GM21825 (cell line): Measurements from ENCODE around the gene FAM89B.

Experiments used
- ATAC-seq: cut with Tn5 transposase; IDR thresholded peaks from one replicate; pipeline ENCODE4 v1.9.1; 2021; ENCODE audit warnings: mild to moderate bottlenecking, moderate library complexity; ENCODE audit not compliant: unreplicated experiment

Gene FAM89B

DNA sequence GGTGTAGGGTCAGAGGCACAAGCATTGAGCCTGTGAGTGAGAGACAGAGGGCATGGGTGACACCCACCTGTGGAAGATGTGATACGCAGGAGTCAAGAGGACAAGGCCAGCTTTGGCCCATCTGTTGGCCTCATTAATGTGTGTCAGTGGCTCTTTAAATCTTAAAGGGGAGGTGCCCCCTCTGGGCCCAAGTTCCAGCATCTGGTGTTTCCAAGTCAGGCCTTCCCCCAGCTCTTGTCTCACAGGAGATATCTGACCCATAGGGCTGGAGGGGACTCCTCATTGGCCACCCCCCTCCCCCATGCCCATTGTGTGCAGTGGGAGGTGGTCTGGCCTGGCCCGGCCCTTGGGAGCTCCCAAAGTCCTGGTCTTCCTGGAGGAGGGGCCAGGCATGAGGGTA is 14.3 kb downstream of the FAM89B start:
- no peak for ATAC-seq

DNA sequence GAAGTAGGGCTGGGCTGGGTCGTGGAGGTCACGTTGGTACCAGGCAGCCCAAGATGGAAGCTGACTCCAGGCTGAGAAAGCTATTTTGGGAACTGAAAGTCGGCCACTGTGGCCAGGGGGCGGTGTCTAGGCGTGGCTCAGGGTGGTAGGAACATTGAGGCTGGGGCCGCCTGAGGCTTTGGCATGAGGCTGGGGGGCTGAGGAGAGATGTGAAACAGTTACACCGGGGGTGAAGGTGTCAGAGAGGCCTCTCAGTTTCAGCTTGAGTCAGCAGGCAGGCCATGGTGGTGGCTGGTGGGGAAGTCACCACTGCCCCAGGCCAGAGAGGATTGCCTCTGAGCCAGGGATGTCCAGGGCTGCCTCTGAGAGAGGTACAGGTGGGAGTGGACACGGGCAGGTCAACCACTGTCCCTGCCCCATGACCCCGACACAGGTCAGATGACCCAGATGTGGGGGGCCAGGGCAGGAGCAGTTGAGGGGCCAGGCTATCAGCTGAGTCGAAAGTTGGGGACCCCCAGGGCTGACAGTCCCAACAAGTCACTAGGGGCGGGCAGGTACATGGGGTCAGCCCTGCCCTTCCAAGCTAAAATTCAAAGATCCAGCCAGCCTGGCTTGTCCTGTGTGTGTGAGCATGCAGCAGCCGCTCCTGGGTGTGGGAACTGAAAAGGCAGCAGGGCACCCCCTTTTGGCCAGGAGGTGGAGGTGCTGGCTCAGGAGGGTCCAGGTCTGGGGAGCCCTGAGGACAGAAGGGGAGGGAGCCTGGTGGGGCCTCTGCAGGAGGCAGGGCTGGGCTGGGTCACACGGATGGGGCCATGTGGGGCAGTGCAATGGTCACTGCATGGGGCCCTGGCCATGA is 16.1 kb downstream of the FAM89B start:
- ATAC-seq: peak; percentile 70

DNA sequence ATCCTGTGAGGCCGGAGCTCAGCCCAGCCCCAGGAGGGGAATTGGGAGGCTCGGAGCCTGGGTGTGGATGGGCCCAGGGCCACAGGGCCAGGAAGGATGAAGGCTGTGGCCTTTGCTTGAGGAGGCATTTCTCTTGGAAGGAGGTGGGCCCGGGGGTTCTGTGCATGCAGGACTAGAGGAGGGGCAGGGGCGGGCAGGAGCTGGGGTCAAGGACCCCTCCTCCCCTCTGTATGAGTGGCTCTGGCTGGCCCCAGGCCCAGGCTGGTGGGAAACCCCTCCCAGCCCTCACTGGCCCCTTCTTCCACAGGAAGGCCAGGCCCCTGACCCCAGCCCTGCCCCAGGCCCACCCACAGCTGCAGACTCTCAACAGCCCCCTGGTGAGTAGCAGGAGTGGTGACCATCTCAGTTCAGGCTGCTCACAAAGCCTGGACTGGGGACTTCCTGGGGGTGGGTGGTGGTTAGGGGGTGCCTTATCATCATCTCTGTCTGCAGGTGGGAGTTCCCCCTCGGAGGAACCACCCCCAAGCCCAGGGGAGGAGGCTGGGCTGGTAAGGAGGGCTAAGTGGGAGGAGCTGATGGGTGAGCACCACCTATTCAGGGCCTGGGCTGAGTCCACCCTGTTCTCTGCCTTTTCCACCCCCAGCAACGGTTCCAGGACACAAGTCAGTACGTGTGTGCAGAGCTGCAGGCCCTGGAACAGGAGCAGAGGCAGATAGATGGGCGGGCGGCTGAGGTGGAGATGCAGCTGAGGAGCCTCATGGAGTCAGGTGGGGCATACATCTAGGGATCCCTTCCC is 17.3 kb downstream of the FAM89B start:
- ATAC-seq: no peak

DNA sequence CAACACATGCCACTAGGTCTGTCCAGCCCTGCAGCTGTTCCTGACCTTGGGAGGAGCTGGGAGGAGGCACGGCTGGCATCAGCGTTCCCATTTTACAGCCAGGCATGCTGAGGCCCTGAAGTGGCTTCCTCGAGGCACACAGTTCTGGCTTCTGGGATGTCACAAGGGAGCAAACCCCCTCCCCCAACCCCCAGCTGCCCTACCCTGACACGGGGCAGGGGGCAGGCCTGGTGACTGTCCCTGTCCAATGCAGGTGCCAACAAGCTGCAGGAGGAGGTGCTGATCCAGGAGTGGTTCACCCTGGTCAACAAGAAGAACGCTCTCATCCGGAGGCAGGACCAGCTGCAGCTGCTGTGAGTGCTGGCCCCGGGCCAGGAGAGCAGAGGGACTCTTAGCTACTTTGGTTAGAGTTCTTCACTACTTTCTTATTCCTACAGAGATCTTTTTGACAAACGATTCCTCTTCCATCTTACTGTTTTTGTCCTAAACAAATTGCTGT is 18.0 kb downstream of the FAM89B start:
- ATAC-seq: no peak

DNA sequence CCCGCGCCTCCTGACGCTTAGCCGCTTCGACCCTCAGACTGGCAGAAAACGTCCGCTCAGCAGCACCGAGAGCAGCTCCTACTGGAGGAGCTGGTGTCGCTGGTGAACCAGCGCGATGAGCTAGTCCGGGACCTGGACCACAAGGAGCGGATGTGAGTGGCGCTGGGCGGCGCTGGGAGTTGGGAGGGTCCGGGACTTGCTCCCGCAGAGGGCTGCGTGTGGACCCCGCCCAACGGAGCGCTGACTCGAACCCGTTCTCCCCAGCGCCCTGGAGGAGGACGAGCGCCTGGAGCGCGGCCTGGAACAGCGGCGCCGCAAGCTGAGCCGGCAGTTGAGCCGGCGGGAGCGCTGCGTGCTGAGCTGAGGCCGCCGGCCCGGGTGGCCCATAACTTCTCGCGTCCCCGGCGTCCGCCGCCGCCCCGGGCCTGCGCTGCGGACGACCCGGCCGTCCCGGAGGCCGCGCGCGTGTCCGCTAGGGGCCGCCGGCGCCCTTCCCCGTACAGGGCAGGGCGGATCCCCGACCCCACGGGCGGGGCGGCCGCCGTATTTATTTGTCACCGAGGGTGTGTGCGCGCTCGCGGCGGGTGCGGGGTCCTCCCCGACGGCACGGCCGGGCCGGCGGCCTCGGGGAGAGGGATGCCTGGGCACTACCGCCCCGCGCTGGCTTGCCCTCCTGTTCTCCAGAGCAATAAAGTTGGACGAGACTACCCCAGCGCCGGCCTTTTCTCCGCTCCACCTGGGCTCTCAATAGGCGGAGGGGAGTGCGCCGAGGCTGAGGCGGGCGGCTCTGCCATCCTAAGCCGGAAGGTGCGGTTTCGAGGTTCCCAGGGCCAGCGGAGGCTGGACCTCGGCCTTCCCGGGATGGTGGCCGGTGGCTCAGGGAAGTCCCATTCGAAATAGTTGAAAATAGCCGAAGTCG is 19.9 kb downstream of the FAM89B start:
- ATAC-seq: no peak

DNA sequence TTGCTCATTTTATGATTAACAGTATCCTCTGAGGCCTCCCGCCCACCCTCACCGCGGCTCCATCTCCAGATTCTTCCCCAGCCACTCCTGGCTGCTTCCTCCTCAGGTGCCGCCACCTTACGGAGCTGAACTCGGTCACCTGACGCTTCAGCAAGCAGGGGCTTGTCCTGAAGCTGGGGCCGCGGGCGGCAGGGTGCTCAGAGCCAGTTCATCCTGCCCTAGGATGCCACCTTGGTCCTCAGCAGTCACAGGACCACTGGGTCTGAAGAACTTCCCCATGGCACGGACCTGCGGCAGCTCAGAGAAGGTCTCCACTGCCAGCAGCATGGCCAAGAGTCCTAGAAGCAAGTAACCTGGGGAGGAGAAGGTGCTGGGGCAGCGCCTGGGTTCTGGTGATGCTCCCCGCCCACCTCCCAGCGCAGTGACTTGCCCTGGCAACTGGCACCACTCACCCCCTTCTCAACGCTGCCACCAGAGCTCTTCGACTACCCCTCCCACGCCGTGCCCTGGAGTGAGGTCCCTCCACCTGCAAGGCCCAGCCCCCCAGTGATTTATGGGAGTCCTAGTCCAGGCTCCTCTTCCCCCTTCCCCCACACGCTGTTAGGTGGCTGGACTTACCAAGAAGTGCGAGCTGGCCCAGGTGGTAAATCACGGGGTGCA is 20.6 kb downstream of the FAM89B start:
- no peak for ATAC-seq

DNA sequence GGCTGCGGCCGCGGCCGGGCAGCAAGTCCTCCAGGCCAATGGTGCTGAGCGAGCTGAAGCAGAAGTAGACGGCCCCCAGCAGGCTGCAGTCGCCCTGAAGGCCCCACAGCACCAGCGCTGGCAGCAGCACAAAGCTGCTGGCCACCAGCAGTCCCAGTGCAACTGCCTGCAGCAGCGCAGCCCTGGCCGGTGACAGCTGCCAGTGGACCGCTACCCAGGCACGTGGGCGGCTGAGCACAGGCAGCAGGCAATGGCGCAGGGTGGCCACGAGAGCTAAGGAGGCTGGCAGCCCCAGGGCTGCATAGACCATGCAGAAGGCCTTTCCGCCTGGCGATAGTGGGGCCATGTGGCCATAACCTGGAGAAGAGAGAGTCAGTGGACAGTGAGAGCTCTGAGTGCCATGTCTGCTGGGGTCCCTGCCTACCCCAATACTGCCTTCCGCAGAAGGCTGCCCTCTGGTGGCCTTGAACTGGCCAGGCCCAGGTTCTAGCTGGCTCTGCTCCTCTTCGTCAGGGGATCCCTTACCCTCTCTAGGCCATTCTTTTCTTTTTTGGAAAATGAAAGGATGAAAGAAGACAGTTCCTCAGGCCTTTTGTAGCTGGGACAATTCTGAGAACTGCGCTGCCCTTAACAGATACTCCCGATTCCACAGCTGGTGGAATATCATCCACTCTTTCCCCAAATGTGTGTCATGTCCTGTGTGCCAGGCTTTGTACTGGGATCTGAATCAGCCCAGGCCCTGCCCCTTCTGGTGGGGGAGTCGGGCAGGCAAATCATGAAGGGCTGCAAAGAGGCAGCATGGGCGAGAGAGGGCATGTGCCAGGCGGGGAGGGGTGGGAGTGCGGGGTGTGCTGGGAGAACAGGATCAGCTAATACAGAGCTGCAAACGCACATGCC is 21.4 kb downstream of the FAM89B start:
- ATAC-seq: no peak

DNA sequence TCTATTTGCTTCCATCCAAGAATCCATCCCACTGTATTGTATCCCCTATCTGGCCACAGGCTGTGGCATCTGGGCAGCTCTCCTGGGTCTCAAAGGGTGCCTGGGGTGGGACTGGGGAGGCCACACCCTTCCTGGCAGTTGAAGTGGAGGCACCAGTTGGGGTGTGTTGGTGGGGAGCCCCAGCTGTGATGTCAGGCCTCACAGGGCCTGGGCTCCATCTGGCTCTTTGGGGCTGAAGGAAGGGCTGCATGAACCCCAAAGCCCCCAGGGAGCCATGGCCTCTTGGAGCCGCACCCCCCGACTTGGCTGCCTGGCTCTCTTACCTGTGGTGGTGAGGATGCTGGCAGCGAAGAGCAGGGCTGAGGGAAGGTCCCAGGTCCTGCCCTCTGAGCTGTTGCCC is 22.8 kb downstream of the FAM89B start:
- ATAC-seq: no peak

DNA sequence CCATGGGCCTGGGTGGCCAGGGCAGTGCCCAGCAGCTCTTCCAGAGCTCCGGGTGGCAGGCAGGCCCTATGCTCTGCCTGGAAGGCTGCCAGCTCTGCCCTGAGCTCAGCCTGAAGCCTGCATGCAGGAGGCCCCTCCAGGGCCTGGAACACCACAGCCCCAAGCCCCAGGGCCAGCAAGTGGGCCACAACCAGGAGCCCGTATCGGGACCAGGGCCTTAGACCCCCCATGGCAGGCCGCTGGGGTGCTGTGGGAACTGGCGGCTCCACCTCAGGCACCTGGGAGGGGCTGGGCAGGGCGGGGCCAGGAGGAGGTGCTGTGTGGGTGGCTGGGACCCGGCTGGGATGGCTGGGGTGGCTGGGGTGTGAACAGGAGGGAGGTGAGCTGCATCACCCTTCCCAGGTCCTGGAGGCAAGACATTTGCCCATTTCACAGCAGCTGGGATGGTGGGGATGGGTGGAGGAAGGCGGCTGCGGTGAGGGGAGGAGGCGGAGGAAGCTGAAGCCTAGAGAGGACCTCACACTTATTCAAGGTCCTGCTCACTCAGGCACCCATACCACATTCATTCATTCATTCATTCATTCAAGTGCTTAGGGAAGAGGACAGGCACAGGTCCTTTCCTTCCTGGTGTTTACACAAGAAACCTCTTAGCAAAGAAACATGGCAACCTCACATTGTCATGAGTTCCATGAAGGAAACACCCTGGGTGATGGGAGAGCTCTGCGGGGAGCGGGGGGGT is 23.4 kb downstream of the FAM89B start, which contains the start of gene KCNK7:
KCNK7 (minus strand) TSS at position 258 of the 739 bp plus-strand sequence; CDS start at position 230, 28 bp downstream.
- ATAC-seq: no peak

DNA sequence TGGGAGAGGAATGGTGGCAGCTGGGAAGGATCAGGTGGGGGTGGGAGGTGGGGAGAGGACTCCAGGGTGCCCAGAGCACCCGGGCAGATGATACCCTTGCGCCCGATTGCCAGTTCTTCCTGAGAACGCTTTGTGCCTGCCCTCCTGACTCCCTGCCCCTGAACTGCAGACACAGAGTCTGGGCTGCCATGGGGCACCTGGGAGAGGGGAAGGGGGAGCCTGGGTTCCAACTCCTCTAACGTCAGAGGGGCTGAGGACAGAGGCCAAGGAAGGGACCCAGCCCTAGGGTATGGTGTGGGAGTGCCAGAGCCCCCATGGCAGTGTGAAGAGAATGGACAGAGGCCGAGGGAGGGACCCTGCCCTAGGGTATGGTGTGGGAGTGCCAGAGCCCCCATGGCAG is 24.2 kb downstream of the FAM89B start:
- ATAC-seq: no peak

DNA sequence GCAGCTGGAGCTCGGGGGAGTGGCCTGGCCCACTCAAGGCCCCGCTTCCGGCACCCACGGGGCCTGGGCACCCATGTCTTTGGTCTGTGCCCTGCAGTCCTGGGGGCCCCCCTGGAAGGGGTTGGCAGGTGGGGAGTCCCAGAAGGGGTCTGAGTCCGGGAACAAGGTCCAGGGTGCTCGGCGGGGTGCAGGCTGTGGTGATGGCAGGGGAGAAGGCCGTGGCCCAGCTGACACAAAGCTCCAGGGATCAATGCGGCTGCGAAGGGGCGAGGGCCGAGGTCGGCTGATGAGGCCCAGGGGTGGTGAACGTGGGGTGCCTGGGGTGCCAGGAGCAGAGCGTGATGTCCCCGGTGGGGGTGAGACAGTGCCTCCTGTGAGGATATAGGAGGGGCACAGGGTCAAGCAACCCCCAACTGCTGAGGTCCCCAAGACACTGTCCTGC is 25.9 kb downstream of the FAM89B start:
- no peak for ATAC-seq

DNA sequence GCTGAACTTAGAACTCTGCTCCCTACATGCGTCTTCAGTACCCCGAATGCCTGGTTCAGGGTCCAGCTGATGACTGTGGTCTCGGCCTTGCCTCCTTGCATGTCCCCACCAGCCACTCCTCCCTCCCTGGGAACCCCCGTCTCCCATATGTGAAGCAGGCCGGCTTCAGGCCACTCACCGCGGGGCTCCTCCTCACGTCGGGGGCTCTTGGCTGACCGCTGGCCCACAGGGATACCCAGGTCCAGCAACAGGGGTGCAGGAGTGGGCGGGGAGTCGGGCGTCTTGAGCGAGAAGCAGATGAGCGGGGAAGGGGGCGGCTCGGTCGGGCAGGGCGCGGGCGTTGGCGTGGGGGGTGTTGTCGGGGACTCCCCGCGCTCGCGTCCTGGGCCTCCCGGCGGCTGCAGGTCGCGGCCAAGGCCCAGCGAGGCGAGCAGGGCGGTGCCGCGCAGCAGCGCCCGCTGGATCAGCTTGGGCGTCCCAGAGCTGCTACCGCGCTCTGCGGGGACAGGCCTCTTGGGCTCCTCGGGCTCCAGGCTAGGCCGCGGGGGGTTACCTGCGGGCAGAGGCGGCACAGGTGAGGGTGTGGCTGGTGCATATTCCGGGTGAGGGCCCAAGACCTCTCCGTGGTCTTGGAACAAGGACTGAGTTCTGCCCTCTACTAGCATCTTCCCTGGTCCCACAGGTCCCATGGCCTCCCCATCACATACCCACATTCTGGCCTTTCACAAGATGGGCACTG is 27.0 kb downstream of the FAM89B start:
- ATAC-seq: no peak

DNA sequence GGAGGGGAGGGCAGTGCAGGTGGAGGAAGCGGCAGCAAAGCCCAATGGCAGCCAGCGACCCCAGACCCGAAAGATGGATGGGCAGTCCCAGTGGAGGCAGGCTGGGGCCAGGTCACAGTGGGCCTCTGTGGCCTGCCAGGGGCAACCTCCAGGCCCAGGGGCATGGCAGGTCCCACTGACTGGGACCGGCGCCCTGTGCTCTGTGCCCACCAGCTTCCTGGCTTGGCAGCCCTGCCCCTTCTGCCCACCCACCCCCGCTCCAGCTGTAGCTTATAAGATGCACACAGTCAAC is 27.6 kb downstream of the FAM89B start:
- ATAC-seq: no peak

DNA sequence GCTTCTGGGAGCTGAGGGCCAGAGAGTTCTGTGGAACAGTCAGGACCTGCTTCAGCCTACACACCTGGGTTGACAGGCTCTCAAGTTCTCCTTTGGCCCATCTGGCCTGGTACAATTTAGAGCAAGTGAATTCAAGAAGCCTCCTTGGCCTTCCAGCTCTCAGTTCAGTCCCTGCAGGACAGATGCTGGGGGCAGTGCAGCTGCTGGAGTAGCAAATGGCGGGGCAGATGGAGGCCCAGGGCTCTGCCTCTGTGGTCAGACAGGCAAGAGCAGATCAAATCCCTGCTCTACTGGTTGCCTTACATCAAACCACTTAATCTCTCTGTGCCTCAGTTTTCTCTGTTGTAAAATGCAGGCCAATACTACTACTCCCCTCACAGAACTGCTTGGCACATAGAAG is 31.9 kb downstream of the FAM89B start:
- no peak for ATAC-seq

DNA sequence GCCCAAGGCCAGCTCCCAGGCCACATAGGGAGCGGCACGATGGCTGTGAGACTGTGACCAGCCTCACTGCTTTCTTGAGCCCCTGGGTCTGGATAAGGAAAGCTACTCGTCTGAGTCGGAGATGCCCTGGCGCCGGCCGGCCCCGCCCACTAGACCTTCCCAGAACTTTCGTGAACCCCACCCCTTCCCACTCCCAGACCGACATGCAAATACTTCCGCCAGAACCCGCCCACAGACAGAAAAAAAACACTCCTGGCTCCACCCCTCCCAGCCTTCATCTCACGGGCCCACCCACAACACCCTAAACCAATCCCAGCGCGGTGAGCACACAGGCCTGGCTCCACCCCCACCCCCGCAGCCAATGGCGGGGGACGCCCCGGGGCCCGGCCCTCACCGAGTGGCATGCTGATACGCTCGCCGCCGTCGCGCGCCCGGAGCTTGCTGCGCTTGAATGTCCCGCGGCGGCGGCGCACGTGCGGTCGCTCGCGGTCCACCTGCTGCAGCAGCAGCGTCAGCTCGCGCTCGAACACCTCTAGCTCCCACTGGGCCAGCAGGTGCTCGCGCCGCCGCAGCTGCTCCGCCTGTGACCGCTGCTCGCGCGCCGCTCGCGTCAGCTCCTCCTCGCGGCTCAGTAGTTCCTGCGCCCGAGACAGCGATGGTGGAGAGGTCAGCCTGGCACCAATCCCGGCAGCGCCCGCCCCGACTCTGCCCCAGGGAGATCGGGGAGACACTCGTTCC is 34.7 kb downstream of the FAM89B start:
- ATAC-seq: no peak

DNA sequence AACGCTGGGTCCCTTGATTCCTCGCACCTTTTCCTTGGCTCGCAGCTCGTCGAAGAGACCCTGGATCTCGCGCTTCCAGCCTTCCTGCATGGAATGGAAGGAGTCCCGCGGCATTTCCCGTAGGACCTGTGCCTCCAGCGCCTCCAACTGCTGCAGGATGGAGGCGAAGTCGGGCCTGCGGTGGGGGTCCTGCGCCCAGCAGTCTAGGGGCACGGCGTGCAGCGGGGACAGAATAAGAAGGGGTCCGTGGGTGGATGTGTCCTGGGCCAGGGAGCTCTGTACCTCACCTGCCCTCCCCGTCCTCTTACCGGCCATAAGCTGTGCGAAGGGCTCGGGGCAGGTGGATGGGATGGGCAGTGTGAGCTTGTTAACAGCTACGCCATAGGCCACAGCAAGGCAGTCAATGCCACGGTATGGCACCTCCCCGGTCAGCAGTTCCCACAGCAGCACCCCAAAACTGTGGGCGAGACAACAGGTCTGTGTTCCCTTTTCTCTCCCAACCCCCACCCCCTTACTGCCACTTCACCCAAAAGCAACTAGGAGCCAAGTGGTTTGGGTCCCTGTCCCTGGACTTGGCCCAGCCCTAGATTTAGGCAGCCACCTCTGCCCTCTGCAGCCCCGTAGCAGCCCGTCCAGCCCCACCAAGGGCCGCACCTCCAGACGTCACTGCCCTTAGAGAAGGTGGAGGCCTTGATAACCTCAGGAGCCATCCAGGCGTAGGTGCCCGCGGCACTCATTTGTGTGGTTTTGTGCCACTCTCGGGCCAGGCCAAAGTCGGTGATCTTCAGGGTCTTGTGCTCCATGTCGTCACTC is 35.5 kb downstream of the FAM89B start:
- no peak for ATAC-seq

DNA sequence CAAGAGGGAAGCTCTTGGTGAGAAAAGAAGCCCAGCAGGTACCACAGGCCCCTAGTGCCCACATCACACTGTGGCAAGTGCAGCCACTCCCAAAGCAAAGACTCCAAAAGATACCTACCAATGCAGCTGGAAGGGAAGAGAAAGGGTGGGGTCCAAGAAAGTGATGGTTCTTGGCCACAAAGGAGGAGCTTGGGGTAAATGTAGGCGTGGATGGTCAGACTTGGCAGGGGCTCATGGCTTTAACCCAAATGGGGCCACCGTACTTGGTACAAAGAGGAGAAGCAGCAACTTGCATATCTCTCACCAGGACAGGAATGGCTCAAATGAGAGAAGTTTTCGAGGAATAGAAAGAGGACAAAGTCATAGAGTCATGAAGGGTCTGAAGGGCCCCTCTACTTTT is 36.9 kb downstream of the FAM89B start:
- no peak for ATAC-seq
